HCEC 1CT (cell line): Measurements from ENCODE around the gene AKR1C8.
"Not testable (repeated sequence)": the region's sequence is repeated elsewhere in the genome, so short reads cannot be mapped to it uniquely, and the experiment has no call there.

ENCODE experiments used
- DNase-seq: peaks from one replicate; pipeline ENCODE4 v3.0.0-alpha.2; 2017

AKR1C8 gene

DNA sequence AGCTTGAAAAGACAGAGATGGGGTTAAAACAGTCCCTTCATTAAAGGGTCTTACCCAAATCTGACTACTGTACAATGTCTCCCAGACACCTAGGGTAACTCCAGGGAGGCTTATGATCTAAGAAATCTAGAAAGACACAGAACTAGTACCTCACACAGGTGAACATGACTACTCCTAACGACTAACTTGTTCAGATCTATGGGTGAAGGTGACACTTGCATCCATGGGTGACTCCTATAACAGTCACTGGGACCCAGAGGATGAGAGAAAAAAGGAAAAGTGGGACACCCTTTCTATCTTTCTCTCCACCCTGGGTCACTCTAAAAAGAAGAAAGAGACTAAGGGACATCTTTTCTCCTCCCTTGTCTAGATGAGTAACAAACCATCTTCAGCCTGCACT is 19.2 kb downstream of the AKR1C8 start:
- no peak for DNase-seq

DNA sequence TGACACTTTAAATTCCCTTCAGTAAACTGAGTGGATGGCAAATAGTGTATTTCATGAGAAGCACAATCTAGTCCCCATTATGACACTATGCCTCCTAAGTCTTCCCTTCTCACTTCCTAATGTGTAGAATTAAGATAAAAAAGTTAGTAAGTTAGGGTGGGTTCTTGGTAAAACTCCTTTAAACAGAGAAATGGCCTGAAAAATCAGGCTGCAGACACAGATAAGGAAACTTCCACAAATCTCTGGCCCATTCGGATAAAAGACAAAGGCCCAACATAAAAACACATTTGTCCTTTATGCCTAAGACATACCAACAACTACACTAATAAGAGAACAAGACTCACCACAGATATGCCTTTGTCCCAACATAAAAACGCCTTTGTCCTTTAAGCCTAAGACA is 21.5 kb downstream of the AKR1C8 start:
- DNase-seq, result no peak

DNA sequence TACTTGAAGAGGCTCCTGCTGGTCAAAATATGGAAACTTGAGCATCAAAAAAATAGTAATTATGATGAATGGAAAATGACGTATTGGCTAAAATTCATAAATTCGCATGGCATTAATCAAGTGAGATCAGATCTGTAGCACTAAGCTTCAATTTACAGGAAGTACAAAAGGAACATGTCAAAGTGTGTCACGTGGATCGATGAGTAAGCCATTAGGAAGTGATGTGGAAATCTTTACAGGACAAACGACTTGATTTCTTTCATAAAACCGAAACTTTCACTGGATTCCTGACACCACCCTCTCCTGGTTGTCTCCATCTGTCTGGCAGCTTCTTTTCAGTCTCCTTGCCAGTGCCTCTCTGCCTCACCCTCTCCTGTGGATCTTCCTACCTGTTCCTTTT is 25.8 kb downstream of the AKR1C8 start:
- DNase-seq, result peak; percentile 17

DNA sequence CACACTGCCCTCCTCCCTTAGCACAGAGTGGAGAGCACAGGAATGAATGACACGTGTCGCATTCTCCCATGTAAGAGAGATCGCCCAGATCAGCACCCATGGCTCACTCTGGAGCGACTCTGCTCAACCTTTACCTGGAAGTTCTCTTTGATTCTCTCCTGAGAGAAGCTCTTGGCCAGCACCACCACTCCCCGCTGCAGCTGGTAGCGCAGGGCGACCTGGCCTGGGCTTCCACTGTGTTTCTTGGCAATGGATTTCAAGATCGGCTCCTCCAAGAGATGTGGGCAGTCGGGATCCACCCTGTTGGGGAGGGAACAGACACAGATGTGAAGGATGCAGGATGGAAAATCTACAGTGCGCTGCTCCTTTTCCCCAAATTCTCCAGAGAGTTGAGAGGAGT is 27.4 kb downstream of the AKR1C8 start:
- no peak for DNase-seq

DNA sequence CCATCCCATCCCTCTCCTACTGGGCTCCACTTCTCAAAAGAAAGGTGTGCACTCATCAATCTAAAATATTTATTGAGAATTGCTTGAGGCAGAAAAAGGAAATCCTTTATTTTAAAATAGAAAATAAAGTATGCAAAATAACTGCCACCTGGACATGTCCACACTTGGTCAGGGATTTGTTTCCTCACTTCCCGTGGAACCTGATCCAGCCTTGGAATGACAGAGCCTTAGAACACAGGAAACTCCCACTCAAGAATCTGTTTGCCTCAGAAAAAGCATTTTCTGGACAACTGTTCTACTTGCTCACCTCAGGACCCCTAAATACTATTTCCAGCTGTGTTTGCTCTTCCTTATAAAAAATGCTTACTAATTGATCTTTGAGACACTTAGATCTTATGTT is 29.0 kb downstream of the AKR1C8 start:
- no peak for DNase-seq

DNA sequence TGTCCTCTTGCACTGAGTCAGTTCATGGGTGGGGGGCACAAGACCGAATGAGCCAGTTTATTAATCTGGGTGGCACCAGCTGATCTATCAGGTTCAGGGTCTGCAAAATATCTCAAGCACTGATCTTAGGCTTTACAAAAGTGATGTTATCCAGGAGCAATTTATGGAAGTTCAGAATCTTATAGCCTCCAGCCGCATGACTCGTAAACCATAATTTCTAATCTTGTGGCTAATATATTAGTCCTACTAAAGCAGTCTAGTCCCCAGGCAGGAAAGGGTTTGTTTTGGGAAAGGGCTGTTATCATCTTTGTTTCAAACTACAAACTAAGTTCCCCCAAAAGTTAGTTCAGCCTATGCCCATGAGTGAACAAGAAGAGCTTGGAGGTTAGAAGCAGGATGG is 33.9 kb downstream of the AKR1C8 start:
- no peak for DNase-seq

DNA sequence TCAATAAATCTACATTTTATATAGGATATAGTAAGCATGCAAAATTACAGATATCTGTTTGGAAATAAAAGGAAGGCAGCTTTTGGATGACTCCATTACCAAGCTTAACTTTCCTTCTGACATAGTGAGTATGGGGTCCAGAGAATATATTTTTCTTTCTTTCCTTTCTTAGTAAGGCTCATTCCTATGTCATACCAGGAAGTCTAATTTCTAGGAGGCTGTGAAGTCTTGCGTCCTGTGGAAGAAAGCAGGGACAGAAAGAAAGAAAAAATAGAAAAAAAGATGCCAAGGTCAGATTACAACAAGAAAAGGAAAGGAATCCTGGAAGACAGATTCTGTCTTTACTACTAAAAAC is 36.3 kb downstream of the AKR1C8 start:
- no peak for DNase-seq

DNA sequence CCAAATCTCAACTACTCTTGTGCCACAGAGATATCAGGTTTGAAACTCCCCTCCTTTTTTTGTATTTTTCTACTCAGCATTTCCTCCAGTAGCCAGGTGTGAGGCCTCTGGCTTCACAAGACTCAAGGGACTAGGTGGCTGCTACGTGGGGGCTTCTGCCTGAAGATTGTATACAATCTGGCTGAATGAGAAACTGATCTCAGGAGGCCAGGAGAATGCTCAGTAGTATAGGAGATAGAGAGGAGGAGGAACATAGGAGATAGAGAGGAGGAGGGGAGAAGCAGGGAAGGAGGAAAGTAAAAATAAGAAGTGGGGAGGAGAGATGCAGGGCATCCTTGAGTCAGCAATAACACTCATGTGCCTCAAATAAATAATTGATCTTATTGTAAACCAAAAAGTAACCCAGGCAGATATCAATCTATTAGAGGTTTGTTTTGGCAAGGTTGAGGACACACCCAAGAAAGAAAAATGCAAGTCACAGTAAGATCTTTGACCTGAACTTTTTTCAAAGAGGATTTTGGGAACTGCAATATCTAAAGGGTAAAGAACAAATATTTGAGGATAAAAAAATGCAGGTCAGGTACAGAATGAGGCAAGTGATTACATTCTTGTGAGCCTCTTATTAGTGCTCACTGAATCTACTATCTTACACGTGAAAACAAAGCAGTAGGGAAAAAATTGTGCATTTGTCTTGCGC is 36.8 kb downstream of the AKR1C8 start:
- no peak for DNase-seq

DNA sequence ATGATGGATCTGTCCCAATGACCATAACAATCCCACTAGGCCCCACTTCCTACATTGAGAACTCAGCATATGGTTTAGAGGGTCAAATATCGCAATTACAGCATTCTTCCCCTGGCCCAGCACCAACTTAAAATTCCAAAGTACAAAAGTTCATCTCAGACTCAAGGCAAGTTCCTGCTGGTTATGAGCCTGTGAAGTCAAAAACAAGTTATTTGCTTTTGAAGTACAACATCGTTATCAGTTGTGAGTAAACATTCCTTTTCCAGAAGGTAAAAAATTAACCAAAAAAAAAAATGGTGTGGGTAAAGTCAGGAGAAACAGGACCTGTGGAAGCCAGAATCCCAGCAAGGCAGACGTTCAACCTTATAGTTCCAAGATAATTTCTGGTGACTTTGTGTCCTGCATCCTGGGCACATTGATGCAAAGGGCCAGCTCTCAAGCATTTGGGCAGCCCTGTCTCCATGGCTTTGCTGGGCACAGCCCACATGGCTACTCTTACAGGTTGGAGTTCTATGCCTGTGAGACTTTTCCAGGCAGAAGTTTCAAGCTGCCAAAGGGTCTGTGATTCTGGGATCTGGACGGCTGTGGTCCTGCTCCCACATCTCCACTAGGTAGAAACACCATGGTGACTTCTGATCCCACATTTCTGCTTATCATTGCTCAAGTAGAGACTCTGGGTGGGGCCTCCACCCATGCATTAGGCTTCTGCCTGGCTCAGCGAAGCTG is 37.5 kb downstream of the AKR1C8 start:
- DNase-seq, result no peak

DNA sequence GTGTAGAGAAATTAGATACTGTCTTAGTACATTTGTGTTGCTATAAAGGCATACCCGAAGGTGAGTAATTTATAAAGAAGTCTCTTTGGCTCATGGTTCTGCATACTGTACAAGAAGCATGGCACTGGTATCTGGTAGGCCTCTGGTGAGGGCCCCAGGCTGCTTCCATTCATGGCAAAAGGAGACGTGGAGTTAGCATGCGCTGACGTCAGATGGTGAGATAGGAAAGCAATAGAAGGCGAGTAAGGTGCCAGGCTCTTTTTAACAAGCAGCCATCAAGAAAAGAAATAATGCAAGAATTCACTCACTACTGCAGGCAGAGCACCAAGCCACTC is 38.1 kb downstream of the AKR1C8 start:
- DNase-seq, result no peak

DNA sequence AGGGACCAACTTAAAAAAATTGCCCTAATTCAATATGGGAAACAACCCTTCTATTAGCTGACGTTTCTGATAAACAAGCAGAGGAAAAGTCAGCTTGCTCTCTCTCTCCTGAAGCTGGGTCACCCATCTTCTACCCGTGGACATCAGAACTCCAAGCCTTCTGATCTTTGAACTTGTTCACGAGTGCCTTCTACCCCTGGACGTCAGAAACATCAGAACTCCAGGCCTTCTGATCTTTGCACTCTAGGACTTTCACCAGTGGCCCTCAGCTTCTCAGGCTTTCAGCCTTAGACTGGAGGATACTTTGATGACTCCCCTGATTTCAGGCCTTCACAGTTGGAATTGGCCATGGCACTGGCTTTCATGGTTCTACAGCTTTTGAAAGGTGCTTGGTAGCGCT is 41.8 kb downstream of the AKR1C8 start:
- DNase-seq, result no peak

DNA sequence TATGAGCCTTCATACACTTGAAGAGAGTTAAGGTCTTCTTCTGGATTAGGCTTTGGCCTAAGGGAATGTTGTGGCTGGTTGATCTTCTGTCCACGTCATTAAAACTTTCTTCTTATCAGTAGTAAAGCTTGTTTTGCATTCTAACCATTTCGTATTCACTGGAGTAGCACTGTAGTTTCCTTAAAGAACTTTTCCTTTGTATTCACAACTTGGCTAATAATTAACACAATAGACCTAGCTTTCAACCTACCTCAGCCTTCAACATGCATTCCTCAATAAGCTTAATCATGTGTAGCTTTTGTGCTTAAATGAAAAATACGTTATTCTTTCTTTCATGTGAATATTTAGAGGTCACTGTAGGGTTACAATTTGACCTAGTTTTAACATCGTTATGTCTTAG is 42.8 kb downstream of the AKR1C8 start:
- DNase-seq, result no peak

DNA sequence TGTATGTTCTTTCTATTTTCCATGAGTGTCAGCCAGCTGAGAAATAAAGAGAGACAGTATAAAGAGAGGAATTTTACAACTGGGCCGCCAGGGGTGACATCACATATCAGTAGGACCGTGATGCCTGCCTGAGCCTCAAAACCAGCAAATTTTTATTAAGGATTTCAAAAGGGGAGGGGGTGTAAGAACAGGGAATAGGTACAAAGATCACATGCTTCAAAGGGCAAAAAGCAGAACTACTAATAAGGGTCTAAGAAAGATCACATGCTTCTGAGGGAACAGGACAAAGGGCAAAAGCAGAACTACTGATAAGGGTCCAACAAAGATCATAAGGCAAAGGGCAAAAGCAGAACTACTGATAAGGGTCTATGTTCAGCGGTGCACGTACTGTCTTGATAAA is 47.3 kb downstream of the AKR1C8 start:
- not testable (repeated sequence) for DNase-seq

DNA sequence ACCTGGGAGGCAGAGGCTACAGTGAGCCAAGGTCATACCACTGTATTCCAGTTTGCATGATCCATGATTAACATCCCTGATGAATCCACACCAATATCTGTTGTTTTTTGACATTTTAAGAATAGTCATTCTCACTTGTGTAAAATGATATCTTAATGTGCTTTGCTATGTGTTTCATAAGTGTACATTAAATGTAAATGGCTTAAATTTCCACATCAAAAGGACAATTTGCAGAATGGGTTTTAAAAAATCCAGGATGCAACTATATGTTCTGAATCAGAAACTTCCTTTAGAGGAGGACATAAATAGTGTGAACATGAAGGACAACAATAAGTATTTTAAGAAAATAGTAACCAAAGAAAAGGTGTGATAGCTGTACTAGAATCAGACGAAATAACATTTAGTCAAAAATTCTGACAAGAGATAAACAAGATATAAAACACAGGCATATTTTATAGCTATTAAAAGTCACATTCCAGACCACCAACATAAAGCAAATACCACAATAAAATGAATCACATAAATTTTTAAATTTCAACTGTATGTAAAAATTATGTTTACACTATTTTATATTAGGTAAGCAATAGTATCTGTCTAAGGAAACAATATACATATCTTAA is 48.4 kb downstream of the AKR1C8 start:
- no peak for DNase-seq

DNA sequence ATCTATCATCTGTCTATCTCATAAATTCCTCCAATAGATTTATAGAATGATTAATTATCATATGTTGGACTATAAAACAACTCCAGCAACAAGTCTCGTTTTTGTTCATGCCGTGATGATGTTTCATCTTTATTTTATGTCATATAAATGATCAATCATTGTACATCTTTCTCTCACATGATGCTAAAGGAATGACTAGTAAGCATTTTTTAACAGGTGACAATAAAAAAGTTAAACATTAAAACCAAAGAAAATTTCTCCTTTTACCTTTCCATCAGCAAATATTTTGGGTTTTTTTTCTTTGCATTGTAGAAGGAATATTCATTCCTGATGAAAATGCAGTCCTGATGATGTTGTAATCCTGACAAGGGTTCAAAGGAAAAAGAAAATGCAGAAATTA is 49.4 kb downstream of the AKR1C8 start:
- DNase-seq, result no peak

DNA sequence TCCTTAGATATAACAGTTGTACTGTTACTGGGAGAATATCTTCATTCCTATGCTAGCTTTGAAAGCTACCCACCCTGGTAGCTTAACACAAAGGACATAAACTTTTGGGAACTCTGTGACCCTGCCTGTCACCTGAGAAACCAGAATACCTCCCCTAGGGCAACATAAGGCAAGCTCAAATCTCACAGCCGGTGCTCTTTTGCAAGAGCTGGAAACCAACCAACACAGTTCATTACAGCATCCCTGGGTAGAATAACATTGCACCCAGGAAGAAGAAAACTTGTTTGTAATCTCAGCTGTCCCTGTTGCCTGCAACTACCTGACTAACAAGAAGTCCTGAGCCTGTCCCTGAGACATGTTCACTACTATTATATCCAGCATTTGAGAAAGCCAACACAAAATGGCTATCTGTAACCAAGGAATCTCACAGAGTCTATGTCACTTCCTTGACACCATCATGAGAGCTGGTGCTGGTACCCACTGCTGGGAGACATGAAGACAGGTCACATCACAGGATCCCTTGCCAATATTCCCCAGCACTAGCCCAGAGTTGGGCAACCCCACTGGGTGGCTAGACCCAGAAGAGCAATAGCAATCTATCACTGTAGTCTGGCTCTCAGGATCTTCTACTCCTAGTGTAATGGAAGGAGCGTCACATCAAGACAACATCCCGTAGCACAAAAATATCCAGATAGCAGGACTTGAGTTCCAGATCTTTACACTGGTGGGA is 59.5 kb downstream of the AKR1C8 start:
- no peak for DNase-seq

DNA sequence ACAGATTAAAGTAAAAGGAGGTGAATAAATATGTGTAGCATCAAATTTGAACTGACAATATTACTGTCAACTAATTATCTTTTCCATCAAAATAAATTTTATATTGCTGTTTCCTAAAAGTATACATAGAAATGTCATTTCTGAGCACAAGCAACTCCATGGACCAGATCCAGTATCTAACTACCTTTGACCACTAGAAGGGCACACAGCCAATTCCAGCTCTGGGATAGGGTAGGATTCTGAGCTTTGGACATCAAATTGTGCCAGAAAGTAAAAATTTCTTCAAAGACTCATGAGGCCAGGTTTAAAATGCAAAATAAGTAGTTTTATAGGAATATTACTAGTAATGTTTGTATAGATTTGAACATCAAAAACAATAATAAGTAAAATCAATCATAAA is 61.1 kb downstream of the AKR1C8 start:
- no peak for DNase-seq

DNA sequence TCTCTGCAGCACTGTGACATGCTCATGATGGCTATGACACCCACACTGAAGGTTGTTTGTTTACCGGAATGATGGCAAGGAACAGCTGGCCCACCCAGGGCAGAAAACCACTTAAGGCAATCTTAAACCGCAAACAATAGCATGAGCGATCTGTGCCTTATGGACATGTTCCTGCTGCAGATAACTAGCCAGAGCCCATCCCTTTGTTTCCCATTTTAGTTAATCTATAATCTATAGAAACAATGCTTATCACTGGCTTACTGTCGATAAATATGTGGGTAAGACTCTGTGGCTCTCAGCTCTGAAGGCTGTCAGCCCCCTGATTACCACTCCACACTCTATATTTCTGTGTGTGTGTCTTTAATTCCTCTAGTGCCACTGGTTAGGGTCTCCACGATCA is 65.0 kb downstream of the AKR1C8 start:
- DNase-seq, result not testable (repeated sequence)

DNA sequence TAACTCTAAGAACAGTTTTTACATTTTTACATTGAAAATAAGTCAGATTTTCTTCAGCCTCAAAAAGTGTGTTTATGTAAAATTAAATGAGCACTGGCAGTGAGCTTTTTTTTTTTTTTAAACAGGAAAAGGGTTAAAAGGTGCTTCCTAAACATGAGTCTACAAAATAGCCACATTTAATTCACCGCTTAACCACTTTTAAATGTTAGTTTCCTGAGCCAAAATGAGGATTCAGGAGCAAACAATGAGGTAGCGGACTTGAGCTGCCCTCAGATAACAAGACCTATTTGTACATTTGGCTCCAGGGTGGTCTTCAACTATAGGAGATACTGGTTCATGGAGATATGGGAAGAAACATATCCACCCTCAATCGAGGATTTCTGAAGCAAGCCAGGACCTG is 67.9 kb downstream of the AKR1C8 start:
- DNase-seq, result no peak

DNA sequence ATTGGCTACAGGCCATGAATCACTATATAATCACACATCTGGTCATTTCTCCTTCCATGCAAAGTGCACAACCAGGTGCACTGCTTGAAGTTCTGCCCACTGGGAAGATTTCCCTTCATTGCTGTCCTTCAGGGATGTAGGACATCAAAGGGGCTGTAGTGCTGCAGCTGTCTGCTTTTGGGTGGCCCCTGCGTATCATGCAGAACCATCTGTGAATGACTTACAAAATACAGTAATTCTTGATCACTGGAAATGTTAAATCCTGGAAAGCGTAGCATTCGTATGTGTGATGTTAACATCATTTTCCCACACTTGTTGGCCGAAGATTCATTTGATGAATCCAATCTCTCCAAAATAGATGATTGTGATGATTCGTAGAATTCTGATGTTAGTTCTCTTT is 68.3 kb downstream of the AKR1C8 start:
- no peak for DNase-seq

DNA sequence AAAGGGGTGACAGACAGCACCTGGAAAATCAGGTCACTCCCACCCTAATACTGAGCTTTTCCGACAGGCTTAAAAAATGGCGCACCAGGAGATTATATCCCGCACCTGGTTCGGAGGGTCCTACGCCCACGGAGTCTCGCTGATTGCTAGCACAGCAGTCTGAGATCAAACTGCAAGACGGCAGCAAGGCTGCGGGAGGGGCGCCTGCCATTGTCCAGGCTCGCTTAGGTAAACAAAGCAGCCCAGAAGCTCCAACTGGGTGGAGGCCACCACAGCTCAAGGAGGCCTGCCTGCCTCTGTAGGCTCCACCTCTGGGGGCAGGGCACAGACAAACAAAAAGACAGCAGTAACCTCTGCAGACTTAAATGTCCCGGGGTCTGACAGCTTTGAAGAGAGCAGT is 75.1 kb downstream of the AKR1C8 start:
- DNase-seq, result not testable (repeated sequence)

DNA sequence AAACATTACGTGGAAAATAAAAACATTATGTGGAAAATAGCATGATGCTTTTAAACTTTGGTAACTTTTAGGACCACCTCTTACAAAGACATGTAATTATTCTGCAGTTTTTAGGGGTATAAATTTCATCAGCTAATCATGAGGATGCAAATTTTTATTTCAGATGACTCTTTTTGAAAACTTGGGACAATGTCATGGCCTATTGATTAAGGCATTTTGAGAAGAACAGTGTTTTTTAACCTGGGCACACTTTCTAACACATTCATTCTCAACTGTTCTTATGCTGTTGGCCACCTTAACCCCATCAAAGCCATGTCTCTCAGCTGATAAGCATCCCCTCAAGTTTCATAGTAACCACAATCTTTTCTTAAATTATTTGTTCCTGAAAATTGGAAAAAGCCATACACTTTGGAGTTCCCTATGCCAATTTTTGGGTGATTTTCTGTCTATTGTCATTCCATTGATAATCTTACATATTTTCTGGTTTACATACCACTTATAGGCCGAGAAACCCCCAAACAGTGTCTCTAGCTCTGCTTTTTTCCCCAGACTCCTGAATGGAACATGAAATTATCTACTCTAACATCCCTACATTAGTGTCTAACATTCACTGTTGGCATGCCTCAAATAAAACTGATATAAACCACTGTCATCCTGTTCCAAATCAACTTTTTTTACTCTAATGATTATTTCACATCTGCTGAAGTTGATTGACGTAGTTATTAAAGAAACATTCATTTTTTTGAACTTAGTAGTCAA is 76.1 kb downstream of the AKR1C8 start:
- DNase-seq, result no peak

DNA sequence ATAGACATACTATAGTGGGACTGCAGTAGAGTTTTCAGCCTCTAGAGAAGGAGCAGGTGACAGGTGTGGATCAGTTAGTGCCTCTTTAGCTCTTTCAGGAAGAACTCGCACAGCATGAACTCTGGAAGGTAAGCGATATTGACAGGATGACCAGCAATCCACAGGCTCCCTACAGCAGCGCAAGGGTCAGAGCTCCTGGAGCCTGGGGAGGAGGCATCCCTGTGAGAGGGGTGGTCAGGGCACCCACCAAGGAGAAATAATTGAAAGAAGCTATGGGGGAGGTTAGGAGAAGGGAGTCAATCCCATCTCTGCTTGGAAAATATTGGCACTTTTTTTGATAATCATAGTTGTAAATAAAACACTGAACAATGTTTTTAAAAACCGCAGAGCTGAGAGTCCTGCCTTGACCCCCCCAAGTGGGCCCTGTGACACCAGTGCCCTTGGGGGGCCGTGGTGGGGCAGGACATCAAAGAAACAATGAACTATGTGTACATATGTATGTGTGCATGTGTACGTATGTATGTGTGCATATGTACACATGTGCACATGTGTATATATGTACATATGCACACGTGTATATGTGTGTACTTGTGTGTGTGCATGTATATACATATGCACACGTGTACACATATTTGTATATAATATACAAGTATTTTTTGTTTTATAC is 77.0 kb downstream of the AKR1C8 start:
- no peak for DNase-seq
